HG03095 (cell line): ENCODE results near the gene HPCAL1.
A peak's percentile ranks its signal among the peaks of the same experiment; 100 is the strongest.

ENCODE experiments used
- ATAC-seq: cut with Tn5 transposase; IDR thresholded peaks from one replicate; pipeline ENCODE4 v1.9.1; 2021; ENCODE audit warnings: moderate library complexity; ENCODE audit not compliant: unreplicated experiment

Gene HPCAL1

DNA sequence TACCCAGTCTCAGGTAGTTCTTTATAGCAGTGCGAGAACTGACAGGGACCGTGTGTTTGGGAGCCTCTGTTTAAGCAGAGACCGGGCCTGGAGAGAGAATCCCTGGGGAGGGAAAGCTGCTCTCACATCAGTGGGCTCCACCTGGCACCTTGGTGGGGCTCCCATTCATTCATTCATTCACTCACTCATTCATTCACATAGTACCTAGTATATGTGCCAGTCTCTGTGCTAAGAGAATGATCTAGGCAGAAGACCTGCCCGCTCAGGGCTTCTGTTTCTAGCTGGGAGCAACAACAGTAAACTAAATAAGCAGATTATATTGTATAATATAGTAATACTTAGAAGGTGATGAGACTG, 17.8 kb downstream of the HPCAL1 start:
- ATAC-seq = no peak

DNA sequence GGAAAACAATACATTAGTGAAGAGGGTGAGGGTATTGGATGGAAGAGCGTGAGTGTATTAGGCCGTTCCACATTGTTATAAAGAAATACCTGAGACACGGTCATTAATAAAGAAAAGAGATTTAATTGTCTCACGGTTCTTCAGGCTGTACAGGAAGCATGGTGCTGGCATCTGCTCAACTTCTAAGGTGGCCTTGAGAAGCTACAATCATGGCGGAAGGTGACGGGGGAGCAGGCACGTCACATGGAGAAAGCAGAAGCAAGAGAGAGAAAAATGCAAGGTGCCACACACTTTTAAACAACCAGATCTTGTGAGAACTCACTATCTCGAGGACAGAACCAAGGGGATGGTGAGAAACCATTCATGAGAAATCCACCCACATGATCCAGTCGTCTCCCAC, 18.2 kb downstream of the HPCAL1 start:
- no peak for ATAC-seq

- ATAC-seq = no peak
Measured at GRCh38 chr2:10321622-10322021, 18.9 kb downstream of the HPCAL1 start.

- ATAC-seq = no peak
Measured at GRCh38 chr2:10322481-10322880, 19.8 kb downstream of the HPCAL1 start.

DNA sequence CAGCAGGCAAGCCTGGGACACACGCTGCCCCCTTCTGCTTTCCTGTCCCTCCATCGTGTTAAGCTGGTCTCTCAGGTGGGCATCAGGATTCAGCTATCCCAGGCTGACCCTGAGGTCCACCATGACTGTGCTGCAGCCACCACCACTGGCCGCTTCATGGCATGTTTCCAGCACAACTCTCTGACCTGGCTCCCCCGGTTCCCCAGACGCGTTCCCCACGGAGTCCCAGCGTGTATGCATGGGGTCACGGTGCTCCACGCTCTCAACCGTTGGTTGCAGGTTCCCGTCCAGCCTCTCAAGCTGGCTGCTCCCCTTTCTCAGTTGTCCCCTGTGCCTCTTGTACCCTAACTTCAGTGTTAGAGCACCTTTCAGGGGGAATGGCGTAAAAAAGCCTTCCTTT, 20.3 kb downstream of the HPCAL1 start:
- no peak for ATAC-seq

GRCh38 chr2:10323535-10323934, 20.8 kb downstream of the HPCAL1 start:
- ATAC-seq = no peak

DNA sequence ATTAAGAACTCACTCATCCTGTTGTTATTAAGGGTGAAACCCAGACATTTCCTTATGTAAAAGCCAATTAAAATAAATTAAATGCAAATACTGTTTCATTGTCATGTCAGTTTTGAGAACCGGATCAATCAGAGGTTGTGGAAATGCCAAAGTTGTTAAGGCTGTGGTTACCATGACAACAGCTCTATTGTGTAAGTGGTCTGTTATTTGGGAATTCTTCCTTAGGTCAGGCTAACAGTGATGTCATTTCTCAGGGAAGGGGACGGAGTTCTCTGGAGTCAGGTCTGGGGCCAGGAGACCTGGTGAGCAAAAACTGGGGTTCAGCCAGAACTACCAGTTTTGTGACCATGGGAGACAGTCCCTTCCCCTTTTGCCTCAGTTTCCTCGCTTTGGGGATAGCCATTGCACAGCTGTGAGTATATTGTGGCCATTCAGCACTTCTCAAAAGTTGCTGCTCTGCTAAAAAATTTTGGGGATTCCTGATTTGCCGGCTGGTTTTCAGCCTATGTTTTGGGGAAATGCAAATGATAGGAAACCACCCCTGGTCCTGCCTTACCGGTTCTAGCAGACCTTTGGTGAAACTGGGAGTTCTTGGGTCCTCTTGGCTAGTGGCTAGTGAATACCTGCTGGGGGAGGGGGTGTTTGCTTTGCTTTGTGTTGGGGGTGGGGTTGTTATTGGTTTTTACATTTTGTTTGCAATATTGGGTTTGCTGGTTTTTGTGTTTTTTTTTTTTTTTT, 21.6 kb downstream of the HPCAL1 start:
- ATAC-seq = no peak

GRCh38 chr2:10325278-10326145, 22.8 kb downstream of the HPCAL1 start:
- ATAC-seq = no peak

- ATAC-seq = no peak
Measured at GRCh38 chr2:10326151-10326616, 23.5 kb downstream of the HPCAL1 start.

GRCh38 chr2:10326707-10327594, 24.2 kb downstream of the HPCAL1 start:
- no peak for ATAC-seq

GRCh38 chr2:10327896-10328669, 25.4 kb downstream of the HPCAL1 start:
- no peak for ATAC-seq

GRCh38 chr2:10328670-10329579, 26.2 kb downstream of the HPCAL1 start:
- no peak for ATAC-seq

GRCh38 chr2:10329580-10329879, 26.8 kb downstream of the HPCAL1 start:
- no peak for ATAC-seq

DNA sequence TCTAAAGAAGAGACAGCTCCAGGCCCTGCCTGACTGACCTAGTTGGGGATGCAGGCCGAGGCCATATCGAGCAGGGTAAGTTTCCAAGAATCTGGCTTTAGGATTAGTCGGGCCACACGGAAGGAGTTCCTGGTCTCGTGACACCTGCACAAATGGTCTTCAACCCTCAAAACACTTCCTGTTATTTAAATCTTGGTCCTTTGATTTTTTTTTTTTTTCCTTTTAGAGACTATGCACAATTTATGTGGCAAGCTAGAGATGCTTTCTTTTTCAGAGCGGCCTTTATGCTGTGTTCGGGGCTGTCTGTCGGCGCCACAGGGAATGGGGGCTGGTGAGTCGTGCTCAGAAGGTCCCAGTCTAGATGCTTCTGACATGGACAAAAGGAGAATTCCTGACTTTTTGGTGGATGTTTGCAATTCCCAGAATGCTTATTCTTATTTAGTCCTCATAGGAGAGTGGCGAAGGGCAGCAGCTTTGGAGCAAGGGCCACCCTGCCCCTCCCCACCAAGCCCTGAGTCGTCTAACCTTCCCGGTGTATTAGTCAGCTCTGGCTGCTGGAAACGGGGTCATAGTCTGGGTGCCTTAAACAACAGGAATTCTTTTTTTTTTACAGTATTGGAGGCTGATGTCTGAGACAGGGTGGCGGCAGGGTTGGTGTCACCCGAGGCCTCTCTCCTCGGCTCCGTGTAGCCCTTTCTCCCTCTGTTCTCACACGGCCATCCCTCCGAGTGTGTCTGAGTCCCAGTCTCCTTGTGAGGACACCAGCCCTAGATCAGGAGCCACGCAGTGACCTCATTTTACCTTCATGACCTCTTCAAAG, 27.4 kb downstream of the HPCAL1 start:
- ATAC-seq = no peak

DNA sequence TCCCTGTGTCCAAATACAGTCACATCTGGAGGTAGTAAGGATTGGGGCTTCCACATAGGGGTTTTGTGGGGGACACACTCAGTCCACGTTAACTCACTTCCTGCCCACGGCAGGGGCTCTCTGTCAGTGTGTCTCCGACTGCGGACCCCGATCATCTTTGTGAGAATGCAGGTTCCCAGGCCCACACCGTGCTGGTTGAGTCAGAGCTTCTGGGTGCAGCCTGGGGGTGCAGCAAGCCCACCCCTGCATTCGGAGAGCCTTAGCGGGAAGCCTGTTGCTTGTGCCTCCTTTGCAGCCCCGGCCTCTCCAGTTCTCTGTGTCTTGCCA, 28.0 kb downstream of the HPCAL1 start:
- ATAC-seq = no peak

GRCh38 chr2:10331027-10331701, 28.5 kb downstream of the HPCAL1 start:
- peak; percentile 60 for ATAC-seq

DNA sequence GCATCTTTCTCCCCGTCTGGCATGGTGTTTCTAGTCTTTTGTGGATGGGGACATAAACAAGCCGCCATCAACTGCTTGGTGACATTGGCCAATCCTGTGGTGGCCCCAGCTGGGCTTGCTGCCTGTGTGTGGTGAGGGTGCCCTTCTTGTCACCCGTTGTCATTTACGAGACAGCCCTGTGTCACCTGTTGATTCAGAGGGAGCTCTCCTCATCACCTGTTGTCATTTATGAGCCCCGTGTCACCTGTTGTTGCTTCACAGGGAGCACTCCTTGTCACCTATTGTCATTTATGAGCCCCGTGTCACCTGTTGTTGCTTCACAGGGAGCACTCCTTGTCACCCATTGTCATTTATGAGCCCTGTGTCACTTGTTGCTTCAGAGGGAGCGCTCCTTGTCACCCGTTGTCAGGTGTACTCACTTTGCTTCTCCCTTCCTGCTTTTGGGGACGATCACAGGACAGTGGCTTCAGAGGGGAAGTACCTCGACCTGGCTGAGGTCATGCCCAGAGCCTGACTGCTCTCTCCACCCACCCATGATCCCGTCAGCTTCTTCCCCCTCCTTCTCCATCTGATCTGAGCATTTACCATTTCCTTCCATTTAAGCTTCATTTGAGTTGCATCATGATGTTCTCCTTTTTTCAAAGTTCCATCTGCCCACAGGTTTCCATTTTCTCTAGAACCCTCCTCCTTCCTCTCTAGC, 29.1 kb downstream of the HPCAL1 start:
- ATAC-seq = peak; percentile 72
